HG03565 (cell line): Measurements from ENCODE around the gene CBFA2T3.

Experiments used
- ATAC-seq: cut with Tn5 transposase; IDR thresholded peaks from one replicate; pipeline ENCODE4 v1.9.1; 2021; ENCODE audit warnings: mild to moderate bottlenecking, moderate library complexity; ENCODE audit not compliant: unreplicated experiment

The CBFA2T3 gene

GRCh38 chr16:88940862-88941817, 35.9 kb downstream of the CBFA2T3 start:
- peak; percentile 6 for ATAC-seq

- ATAC-seq = no peak
Observed at GRCh38 chr16:88939972-88940861, 36.8 kb downstream of the CBFA2T3 start.

GRCh38 chr16:88939245-88939971, 37.6 kb downstream of the CBFA2T3 start:
- ATAC-seq = no peak

- ATAC-seq = no peak
Observed at GRCh38 chr16:88938777-88939244, 38.2 kb downstream of the CBFA2T3 start.

GRCh38 chr16:88938119-88938776, 38.8 kb downstream of the CBFA2T3 start:
- ATAC-seq = no peak

- ATAC-seq = no peak
Observed at GRCh38 chr16:88937206-88937621, 39.8 kb downstream of the CBFA2T3 start.

- no peak for ATAC-seq
Observed at GRCh38 chr16:88936556-88937205, 40.3 kb downstream of the CBFA2T3 start.

GRCh38 chr16:88936008-88936555, 40.9 kb downstream of the CBFA2T3 start:
- ATAC-seq = no peak

- no peak for ATAC-seq
Observed at GRCh38 chr16:88934066-88934667, 42.8 kb downstream of the CBFA2T3 start.

- ATAC-seq = no peak
Observed at GRCh38 chr16:88932929-88933328, 44.1 kb downstream of the CBFA2T3 start.

GRCh38 chr16:88931936-88932335, 45.1 kb downstream of the CBFA2T3 start:
- ATAC-seq = no peak

GRCh38 chr16:88931373-88931900, 45.6 kb downstream of the CBFA2T3 start:
- ATAC-seq = no peak

- no peak for ATAC-seq
Observed at GRCh38 chr16:88930716-88931115, 46.3 kb downstream of the CBFA2T3 start.

- no peak for ATAC-seq
Observed at GRCh38 chr16:88929091-88929445, 47.9 kb downstream of the CBFA2T3 start.

- ATAC-seq = no peak
Observed at GRCh38 chr16:88928405-88929090, 48.5 kb downstream of the CBFA2T3 start.

GRCh38 chr16:88927661-88928060, 49.3 kb downstream of the CBFA2T3 start:
- no peak for ATAC-seq

GRCh38 chr16:88927010-88927409, 50.0 kb downstream of the CBFA2T3 start:
- ATAC-seq = no peak

- no peak for ATAC-seq
Observed at GRCh38 chr16:88926374-88926990, 50.5 kb downstream of the CBFA2T3 start.
